HG03039 (cell line): ENCODE measurements around the gene CCDC57.
"Not testable (repeated sequence)": the region's sequence is repeated elsewhere in the genome, so short reads cannot be mapped to it uniquely, and the experiment has no call there.

Source experiments
- ATAC-seq: cut with Tn5 transposase; IDR thresholded peaks from one replicate; pipeline ENCODE4 v1.9.1; 2021; ENCODE audit warnings: mild to moderate bottlenecking, moderate library complexity; ENCODE audit not compliant: unreplicated experiment

Gene CCDC57

DNA sequence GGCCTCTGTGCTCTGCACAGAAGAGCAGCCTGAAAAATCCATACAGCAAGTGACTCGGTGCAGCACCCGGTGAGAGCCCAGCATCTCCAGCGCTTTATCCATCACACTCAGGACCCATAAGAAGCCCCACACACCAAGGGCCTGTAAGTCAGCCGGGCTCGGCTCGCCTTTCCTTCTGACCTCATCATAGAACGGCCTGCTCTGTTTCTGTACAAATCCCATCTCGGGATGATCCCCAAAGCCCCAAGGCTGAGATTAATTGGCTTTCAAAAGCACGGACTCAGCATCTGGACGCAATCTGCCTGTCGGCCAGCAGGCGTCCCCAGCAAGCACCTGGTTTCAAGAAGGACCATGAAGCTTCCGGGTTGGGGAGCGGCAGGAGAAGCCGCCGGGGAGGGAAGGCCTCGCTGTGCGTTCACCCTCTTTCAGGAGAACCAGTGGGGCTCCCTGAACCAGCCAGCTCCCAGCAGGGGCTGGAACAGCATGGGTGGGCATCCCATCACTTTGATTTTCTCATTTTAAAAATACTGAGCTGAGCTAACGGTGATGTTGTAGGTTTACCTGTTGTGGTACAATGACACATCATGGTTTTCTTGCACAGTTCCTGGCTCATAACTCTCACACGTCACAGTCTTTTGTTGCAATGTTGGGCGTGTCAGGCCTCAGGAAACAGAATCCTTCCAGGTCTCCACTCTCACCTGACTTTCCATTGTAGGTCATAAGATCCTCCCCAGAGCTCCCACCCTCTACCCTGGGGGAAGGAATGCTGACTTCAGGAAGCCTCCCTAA is 6.7 kb downstream of the CCDC57 start:
- ATAC-seq, result peak; percentile 62

DNA sequence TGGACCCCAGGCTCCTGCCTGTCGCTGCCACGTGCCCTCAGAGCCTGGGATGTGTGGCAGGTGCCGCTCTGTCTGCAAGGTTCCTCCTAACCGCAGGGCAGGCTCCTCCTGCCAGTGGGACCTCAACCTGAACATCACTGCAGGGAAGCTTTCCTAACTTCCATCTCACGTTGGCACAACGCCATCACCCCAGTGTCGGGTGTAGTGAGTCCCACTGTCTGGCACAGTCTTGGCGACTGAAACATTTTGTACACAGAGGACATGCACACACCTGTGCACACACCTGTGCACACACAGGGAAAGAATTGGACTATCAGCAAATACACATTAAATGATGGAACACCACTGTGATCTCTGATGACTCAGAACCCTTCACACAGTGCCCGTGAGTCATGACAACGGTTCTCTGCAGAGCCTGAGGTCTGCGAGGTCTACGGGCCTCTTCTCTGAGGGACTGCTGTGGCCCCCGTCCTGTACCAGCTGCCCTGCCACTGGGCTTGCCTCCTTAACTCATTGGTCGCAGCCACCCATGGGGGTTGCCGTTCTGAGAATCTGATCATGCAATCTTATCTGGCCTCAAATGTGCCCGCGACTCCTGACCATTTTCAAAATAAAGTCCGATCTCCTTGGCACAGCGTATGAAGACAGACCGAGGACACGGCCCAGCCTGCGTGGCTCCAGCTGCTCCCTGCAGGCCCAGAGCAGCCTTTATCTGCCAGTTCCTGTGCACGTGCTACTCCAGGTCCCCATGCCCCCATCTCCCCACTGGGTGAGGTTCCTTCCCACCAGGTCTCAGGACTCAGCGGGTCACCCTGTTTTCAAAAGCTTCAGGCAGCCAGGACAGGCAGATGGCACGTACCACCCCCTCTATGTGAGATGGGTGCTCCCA is 7.6 kb downstream of the CCDC57 start:
- ATAC-seq, result no peak

DNA sequence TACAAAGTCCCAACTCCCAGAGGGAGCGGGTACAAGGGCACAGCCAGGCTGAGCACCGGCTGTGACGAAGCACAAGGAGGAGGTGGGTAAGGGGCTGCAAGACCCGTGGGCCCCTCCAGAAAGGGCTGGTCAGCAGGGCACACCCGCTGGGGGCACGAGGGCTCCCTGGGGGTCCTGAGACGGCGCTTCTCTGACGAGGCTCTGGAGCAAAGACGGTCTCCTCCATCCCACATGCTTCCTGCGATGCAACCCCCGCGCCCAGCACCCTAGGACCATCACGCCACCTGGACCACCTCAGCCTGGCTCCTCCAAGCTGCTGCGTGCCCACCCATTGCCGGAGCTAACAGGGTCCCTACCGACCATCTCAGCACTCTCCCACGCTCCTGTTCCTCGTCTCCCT is 8.7 kb downstream of the CCDC57 start:
- no peak for ATAC-seq

DNA sequence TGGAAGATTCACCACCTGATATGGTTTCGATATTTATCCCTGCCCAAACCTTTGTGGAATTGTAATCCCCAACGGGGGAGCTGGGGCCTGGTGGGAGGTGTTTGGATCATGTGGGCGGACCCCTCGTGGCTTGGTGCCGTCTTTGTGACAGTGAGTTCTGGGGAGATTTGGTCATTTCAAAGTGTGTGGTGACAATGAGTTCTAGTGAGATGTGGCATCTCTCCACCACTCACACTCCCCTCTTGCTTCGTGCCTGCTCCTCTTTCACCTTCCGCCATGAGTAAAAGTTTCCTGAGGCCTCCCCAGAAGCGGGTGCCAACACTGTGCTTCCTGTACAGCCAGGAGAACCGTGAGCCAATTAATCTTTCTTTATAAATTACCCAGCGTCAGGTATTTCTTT is 9.7 kb downstream of the CCDC57 start:
- no peak for ATAC-seq

DNA sequence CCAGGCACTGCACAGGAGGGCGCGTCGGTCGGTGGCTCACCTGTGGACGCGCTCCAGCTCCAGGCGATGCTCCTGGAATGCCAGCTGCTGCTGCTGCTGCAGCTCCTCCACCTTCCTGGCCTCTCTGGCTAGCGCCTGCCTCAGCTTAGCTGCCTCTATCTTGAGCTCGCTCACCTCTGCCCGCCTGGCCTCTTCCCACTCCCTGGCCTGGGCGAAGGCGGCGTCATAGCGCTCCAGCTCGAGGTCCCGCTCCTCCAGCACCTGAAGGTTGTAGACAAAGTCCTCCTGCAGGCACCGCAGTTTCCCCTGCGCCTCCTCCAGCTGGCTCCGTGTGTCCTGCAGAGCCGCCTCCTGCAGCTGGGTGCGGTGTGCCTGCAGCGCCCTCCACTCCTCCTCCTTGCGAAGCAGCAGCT is 11.1 kb downstream of the CCDC57 start:
- no peak for ATAC-seq

DNA sequence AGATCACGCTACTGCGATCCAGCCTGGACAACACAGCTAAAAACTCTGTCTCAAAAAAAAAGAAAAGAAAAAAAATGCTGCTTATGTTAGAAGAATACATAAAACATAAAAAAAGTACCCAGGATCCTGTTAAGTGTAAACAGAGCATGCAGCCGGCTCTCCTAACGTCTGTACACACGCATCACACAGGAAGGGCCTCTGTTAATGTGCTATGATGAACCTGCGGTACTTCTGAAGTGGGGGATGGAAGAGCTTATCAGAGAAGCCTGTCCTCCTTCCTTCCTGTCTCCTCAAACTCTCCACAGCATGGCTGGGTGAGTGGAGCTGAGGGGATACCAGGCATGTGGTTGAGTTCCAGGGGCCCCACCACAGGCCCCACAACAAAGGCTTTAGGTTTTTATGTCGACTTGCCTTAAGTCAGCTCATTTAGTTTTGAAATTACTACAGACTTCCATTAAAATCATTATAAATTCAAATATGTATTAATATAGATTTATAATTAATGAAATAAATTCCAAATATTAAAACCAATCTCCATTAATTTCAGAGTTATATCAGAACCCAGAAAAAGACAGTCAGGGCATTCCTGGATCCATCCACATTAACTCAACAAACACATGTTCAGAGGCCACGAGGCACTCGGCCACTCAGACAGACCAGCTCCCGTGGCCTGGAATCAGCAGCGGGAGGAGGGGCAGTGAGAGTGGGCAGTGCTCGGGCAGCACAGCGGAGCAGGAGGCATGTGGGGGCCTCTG is 11.7 kb downstream of the CCDC57 start:
- ATAC-seq, result no peak

- no peak for ATAC-seq
Measured at GRCh38 chr17:82200135-82200534, 12.5 kb downstream of the CCDC57 start.

DNA sequence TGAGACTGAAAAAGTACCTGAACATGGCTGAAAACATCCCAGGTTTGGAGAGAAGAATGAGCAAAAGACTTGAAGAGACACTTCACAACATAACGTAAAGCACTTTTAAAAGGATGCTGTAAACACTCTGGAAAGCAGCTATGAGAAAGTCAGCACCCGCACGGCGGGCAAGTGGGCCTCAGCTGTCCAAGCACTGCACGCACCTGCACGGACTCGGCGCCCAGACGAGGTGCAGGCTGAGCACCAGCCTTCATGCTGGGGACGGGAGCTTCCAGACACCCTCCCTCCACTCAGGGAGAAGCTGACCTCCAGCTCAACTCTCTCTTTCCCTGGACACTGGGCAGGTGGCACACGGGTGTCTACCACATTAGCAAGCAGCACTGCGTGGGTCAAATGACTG is 13.1 kb downstream of the CCDC57 start:
- ATAC-seq, result no peak

GRCh38 chr17:82198092-82198491 is 14.6 kb downstream of the CCDC57 start:
- ATAC-seq, result no peak

- no peak for ATAC-seq
Measured at GRCh38 chr17:82195675-82196672, 16.7 kb downstream of the CCDC57 start.

DNA sequence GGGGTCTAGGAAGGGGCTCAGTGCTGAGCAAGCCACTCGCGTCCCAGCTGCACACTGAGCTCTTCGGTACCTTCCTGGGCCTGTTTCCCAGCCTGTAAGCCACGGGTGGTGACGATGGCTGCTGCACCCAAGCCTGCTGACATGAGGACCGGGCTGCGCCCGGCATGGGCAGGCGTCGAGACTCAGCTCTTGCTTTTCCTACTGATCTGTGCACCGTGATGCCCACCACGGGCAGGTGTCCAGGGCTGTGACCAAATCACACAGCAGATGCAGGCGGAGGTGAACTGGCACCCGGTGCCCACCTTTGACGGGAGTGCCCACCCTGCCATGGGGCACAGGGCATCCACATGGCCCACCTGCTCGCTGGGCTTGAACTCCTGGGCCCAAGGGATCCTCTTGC is 17.9 kb downstream of the CCDC57 start:
- no peak for ATAC-seq

GRCh38 chr17:82193520-82194220 is 19.0 kb downstream of the CCDC57 start:
- ATAC-seq, result no peak

DNA sequence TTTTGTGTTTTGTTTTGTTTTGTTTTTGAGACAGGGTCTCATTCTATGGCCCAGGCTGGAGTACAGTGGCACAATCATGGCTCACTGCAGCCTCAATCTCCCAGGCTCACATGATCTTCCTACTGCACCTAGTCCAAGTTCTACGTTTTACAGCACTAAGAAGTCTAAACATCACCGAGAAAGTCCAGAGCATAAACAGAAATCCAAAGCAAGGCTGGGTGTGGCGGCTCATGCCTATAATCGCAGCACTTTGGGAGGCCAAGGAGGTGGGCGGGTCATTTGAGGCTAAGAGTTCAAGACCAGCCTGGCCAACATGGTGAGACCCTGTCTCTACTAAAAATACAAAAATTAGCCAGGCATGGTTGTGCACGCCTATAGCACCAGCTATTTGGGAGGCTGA is 19.6 kb downstream of the CCDC57 start:
- ATAC-seq, result not testable (repeated sequence)

GRCh38 chr17:82188001-82188961 is 24.4 kb downstream of the CCDC57 start:
- ATAC-seq, result no peak

DNA sequence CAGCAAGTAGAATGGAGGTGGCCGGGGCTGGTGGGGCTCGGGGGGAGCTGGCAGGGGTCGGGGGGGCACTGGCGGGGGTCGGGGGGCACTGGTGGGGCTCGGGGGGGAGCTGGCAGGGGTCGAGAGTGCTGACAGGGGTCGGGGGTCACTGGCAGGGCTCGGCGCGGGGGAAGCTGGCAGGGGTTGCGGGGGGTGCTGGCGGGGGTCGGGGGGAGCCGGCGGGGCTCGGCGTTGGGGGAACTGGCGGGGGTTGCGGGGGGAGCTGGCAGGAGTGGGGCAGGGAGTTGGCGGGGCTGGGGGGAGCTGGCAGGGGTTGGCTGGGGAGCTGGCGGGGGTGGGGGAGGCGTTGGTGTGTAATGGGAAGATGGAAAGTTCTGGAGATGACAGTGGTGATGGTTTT is 25.1 kb downstream of the CCDC57 start:
- ATAC-seq, result no peak

- ATAC-seq, result no peak
Measured at GRCh38 chr17:82186221-82186620, 26.4 kb downstream of the CCDC57 start.

GRCh38 chr17:82184761-82185160 is 27.9 kb downstream of the CCDC57 start:
- ATAC-seq, result no peak

- no peak for ATAC-seq
Measured at GRCh38 chr17:82180776-82181528, 31.7 kb downstream of the CCDC57 start.
